Measurements from ENCODE around the gene HBD.

DNA sequence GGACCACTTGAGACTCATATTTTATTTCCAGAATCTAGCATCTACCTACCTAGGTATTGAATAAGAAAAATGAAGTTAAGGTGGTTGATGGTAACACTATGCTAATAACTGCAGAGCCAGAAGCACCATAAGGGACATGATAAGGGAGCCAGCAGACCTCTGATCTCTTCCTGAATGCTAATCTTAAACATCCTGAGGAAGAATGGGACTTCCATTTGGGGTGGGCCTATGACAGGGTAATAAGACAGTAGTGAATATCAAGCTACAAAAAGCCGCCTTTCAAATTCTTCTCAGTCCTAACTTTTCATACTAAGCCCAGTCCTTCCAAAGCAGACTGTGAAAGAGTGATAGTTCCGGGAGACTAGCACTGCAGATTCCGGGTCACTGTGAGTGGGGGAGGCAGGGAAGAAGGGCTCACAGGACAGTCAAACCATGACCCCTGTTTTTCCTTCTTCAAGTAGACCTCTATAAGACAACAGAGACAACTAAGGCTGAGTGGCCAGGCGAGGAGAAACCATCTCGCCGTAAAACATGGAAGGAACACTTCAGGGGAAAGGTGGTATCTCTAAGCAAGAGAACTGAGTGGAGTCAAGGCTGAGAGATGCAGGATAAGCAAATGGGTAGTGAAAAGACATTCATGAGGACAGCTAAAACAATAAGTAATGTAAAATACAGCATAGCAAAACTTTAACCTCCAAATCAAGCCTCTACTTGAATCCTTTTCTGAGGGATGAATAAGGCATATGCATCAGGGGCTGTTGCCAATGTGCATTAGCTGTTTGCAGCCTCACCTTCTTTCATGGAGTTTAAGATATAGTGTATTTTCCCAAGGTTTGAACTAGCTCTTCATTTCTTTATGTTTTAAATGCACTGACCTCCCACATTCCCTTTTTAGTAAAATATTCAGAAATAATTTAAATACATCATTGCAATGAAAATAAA lies 9.5 kb downstream of the HBD start:
- no peak for TF ChIP-seq EZH2 (IDR thresholded peaks at IDR 0.05; ENCODE audit: borderline replicate concordance, insufficient read depth, low read depth, low read length, poor library complexity, severe bottlenecking)
- TF ChIP-seq, protein P1, sequence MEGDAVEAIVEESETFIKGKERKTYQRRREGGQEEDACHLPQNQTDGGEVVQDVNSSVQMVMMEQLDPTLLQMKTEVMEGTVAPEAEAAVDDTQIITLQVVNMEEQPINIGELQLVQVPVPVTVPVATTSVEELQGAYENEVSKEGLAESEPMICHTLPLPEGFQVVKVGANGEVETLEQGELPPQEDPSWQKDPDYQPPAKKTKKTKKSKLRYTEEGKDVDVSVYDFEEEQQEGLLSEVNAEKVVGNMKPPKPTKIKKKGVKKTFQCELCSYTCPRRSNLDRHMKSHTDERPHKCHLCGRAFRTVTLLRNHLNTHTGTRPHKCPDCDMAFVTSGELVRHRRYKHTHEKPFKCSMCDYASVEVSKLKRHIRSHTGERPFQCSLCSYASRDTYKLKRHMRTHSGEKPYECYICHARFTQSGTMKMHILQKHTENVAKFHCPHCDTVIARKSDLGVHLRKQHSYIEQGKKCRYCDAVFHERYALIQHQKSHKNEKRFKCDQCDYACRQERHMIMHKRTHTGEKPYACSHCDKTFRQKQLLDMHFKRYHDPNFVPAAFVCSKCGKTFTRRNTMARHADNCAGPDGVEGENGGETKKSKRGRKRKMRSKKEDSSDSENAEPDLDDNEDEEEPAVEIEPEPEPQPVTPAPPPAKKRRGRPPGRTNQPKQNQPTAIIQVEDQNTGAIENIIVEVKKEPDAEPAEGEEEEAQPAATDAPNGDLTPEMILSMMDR (IDR thresholded peaks at IDR 0.05), result no peak
